Heart left ventricle (tissue), 16 donors: ENCODE data around the gene TOGARAM2. TPM values are rescaled to one million over a fixed set of nuclear protein-coding genes. Genes with fewer than 3 reads are reported as not detected.

ENCODE experiments used
- ATAC-seq, 4 donors: fragments of 200-7000 bp; cut with Tn5 transposase; one replicate each; pipeline ENCODE4 v1.9.1; 2020 to 2022; ENCODE audit warnings: moderate library complexity in 4 of 4, mild to moderate bottlenecking in 3 of 4, moderate number of reproducible peaks in 1 of 4
- DNase-seq, 5 donors: peaks; one replicate each; pipeline ENCODE4 v3.0.0-alpha.2; 2020
- H3K27ac ChIP-seq, 12 donors: fragments of 200-600 bp; sonication (generic) in 4 of 12; one replicate each; pipeline versions ENCODE4 v1.5.0 to v1.8.0; 2016 to 2022; ENCODE audit warnings: mild to moderate bottlenecking in 2 of 12
- H3K27me3 ChIP-seq, 9 donors: fragments of 200-600 bp; sonication (generic) in 2 of 9; one replicate each; pipeline versions ENCODE4 v1.5.1 to v1.8.0; 2016 to 2022; ENCODE audit warnings: mild to moderate bottlenecking in 3 of 9
- H3K36me3 ChIP-seq, 9 donors: fragments of 200-600 bp; sonication (generic) in 2 of 9; one replicate each; pipeline versions ENCODE4 v1.5.0 to v1.8.0; 2018 to 2022; ENCODE audit warnings: mild to moderate bottlenecking in 2 of 9
- H3K4me1 ChIP-seq, 12 donors: fragments of 200-600 bp; sonication (generic) in 4 of 12; one replicate each; pipeline versions ENCODE4 v1.5.0 to v1.8.0; 2016 to 2022; ENCODE audit warnings: mild to moderate bottlenecking in 3 of 12
- H3K4me3 ChIP-seq, 12 donors: fragments of 200-600 bp; sonication (generic) in 4 of 12; one replicate each; pipeline versions ENCODE4 v1.5.0 to v1.8.0; 2017 to 2022; ENCODE audit warnings: mild to moderate bottlenecking in 9 of 12, moderate library complexity in 4 of 12
- H3K9me3 ChIP-seq, 12 donors: fragments of 200-600 bp; sonication (generic) in 4 of 12; one replicate each; pipeline versions ENCODE4 v1.5.0 to v1.8.0; 2016 to 2022; ENCODE audit warnings: mild to moderate bottlenecking in 1 of 12
- CTCF ChIP-seq, 12 donors: fragments of 200-600 bp; sonication (generic) in 4 of 12; IDR thresholded peaks; one replicate each; pipeline versions ENCODE4 v1.5.0 to v1.8.0; 2018 to 2022; ENCODE audit warnings: antibody characterized with exemption in 12 of 12, mild to moderate bottlenecking in 5 of 12
- POLR2A ChIP-seq, 2 donors: fragments of 450-650 bp; IDR thresholded peaks; one replicate each; pipeline ENCODE4 v1.6.1; 2017; ENCODE audit warnings: antibody characterized with exemption in 2 of 2, mild to moderate bottlenecking in 2 of 2, moderate library complexity in 2 of 2
- WGBS, 4 donors: extraction: QIAGEN DNeasy Blood & Tissue Kit in 2 of 4; methylation state at CpG; one replicate each; pipeline versions ENCODE4 v1.1.5 to v1.1.7; 2013 to 2018; 5-methylcytosine and 5-hydroxymethylcytosine counted together
- intact Hi-C, 10 donors: fragments of 100-400 bp; cut with DNase I; formaldehyde crosslinking; loops; one replicate each; pipeline versions ENCODE4 v1.11.1 to v1.14.2; 2022
- polyA plus RNA-seq, 2 donors: library from polyadenylated mRNA; stranded (reverse); fragments of 200-250 nt; gene quantifications; one replicate each; pipeline ENCODE4 v1.2.3, GENCODE V29; 2013
- total RNA-seq, 9 donors: library from RNA; depleted of rRNA in 2 of 9; stranded (reverse); fragments of >200 nt in 2 of 9; fragmentation: NEBNext Ultra II Directional in 3 of 9; extraction: Animal tissue kit (Norgen Biotek cat#: 25700) in 3 of 9; gene quantifications; one replicate each; pipeline versions ENCODE4 v1.1.0 to v1.2.4, GENCODE V29; 2016 to 2023
- donor health status: ischemic (EF 13 %, LVEDD 7.1; RV severe dilation, severe dysfunction).
- donor health status: healthy with polysubstance abuse.
- donor health status: DM: no; HTN: yes; CAD: no.
- donor health status: DM: no; HTN: no; CAD: no.
- donor health status: ischemic (EF 25% LVEDD 6.9; RV normal size, moderate dysfunction).
- donor health status: ischemic (EF 25% LVEDD 5.7; RV mildly dilated, moderate dysfunction).
- donor health status: healthy.
- donor health status: DM: yes; HTN: yes; CAD: no.
- donor health status: ischemic (EF 35%, LVEDD 5.7; RV mildly dilated, moderate dysfunction).
- donor health status: nonischemic (EF 11% LVEDD 7.7; RV severe dilation, severe dysfunction).
- donor health status: DM: yes; HTN: yes; CAD: no.
- donor health status: PGD.
- donor health status: ischemic (EF 29% LVEDD 5.4; RV normal size, mild dysfunction).
- donor health status: nonischemic (EF 23%, LVEDD 6.1; RV moderate dilation, normal function).

The TOGARAM2 gene
- total and polyA plus RNA-seq, 11 donors, result 0.24 to 23.9 (median 6.2) TPM

- no peaks in the 10 kb centered on the region for H3K27me3 ChIP-seq
- no peak overlapping the region for H3K27ac ChIP-seq
- TF ChIP-seq CTCF (IDR thresholded peaks at IDR 0.05), result no peak
- TF ChIP-seq POLR2A (IDR thresholded peaks at IDR 0.05), result no peak
- ATAC-seq (no peak), DNase-seq (no peak)
- no peak overlapping the region for H3K4me3 ChIP-seq
- peaks cover 0 to 30% (median 9%) of the 10 kb centered on the region in 12 donors for H3K4me1 ChIP-seq
- WGBS, 4 donors, result 86 to 92% (median 89%) methylated on average over 4 of the region's 4 CpGs
- intact Hi-C loops, result no loop called here
- no peaks in the 10 kb centered on the region for H3K9me3 ChIP-seq
- peaks cover 0 to 3% (median 0%) of the 10 kb centered on the region in 9 donors for H3K36me3 ChIP-seq
Observed at GRCh38 chr2:29044459-29044858, 63.4 kb downstream of the TOGARAM2 start.

GRCh38 chr2:29046321-29046720, 65.2 kb downstream of the TOGARAM2 start:
- H3K27ac ChIP-seq, result no peak overlapping the region
- peaks cover 0 to 3% (median 0%) of the 10 kb centered on the region in 9 donors for H3K36me3 ChIP-seq
- H3K4me1 ChIP-seq, result peaks cover 0 to 22% (median 0%) of the 10 kb centered on the region in 12 donors
- intact Hi-C loops, result no loop called here
- DNase-seq, result no peak
- TF ChIP-seq POLR2A (IDR thresholded peaks at IDR 0.05) (no peak), CTCF (IDR thresholded peaks at IDR 0.05) (no peak)
- H3K4me3 ChIP-seq, result no peak overlapping the region
- no peaks in the 10 kb centered on the region for H3K27me3 ChIP-seq
- no peak for ATAC-seq
- 84 to 100% (median 93%) methylated on average over 1 to 2 of the region's 2 CpGs for whole genome bisulfite sequencing, 4 donors
- no peaks in the 10 kb centered on the region for H3K9me3 ChIP-seq

GRCh38 chr2:29047083-29047845, 66.2 kb downstream of the TOGARAM2 start:
- no peak for ATAC-seq

More at GRCh38 chr2:29047083-29047845, 66.2 kb downstream of the TOGARAM2 start:
- no peak for TF ChIP-seq CTCF (IDR thresholded peaks at IDR 0.05)
- TF ChIP-seq POLR2A (IDR thresholded peaks at IDR 0.05), result no peak
- Histone ChIP-seq H3K27ac (no peak overlapping the region), H3K27me3 (no peaks in the 10 kb centered on the region), H3K4me1 (peaks cover 0 to 18% (median 0%) of the 10 kb centered on the region in 12 donors), H3K4me3 (no peak overlapping the region), H3K9me3 (no peaks in the 10 kb centered on the region), H3K36me3 (peaks cover 0 to 4% (median 0%) of the 10 kb centered on the region in 9 donors)
- intact Hi-C loops, result no loop called here
- DNase-seq, result no peak
- 90 to 95% (median 92%) methylated on average over 9 of the region's 9 CpGs for WGBS, 4 donors
